22Rv1 (cell line): ENCODE results near the gene IL6R.

Source experiments
- H3K27ac ChIP-seq: fragments of 450-650 bp; 2 replicates; pipeline ENCODE4 v1.5.1; 2017
- ZFX ChIP-seq: fragments of 450-650 bp; IDR thresholded peaks from 2 replicates; pipeline ENCODE4 v1.6.1; 2017; ENCODE audit warnings: antibody characterized with exemption, borderline replicate concordance
- TF ChIP-seq, protein P1 (sequence below): fragments of 450-650 bp; IDR thresholded peaks from 2 replicates; pipeline ENCODE4 v1.5.1; 2017; ENCODE audit warnings: mild to moderate bottlenecking

IL6R gene

DNA sequence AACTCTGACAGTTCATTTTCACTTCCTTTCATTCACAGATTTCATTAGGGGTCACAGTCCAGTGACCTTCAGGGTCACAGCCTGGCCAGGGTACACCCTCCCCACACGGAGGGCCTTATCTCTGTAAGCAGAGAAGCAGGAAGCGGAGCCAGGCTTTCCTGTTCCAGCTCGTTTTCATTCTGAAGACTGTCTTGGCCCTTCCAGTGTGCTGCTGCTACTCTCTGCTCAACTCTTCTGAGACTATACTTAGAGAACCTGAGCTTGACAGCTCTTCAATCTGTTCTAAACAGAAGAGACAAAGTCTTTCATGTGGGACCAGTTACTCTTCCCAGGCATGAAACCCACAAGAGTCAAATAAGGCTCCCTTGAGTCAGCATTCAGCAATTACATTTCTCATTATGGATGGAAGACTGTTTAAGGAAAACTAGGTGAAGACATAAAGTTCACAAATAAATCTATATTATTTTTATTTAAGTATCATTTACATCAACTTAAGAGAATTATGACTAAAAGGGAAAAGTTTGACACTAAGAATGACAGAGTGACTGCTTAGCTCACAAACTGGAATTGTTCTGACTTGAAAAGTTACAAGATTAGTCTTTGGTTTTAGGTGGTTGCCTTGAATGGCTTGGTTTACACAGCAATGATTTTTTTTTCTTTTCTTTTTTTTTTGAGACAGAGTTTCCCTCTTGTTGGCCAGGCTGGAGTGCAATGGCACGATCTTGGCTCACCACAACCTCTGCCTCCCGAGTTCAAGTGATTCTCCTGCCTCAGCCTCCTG is 92.1 kb downstream of the IL6R start:
- TF ChIP-seq, protein P1, sequence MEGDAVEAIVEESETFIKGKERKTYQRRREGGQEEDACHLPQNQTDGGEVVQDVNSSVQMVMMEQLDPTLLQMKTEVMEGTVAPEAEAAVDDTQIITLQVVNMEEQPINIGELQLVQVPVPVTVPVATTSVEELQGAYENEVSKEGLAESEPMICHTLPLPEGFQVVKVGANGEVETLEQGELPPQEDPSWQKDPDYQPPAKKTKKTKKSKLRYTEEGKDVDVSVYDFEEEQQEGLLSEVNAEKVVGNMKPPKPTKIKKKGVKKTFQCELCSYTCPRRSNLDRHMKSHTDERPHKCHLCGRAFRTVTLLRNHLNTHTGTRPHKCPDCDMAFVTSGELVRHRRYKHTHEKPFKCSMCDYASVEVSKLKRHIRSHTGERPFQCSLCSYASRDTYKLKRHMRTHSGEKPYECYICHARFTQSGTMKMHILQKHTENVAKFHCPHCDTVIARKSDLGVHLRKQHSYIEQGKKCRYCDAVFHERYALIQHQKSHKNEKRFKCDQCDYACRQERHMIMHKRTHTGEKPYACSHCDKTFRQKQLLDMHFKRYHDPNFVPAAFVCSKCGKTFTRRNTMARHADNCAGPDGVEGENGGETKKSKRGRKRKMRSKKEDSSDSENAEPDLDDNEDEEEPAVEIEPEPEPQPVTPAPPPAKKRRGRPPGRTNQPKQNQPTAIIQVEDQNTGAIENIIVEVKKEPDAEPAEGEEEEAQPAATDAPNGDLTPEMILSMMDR, result no peak
- TF ChIP-seq ZFX, result no peak
- no peak overlapping the region for H3K27ac ChIP-seq

DNA sequence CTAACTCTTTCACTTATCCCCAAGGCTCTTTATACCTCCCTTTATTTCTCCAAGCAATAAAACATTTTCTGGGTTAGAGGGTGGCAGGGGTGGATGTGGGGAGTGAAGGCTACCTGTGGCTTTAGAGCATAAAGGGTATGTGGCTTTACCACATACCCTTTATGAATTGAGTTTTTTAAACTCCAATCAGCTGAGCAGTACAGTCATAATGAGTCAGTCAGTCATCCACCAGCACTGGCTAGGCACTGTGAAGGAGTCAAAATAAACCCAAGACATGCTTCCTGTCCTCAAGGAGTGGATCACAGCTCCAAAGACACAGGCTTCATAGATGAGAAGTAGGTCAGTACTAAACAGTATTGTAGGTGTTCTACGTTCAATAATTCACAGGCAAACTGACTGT is 94.3 kb downstream of the IL6R start:
- TF ChIP-seq, protein P1, result no peak
- no peak for TF ChIP-seq ZFX

DNA sequence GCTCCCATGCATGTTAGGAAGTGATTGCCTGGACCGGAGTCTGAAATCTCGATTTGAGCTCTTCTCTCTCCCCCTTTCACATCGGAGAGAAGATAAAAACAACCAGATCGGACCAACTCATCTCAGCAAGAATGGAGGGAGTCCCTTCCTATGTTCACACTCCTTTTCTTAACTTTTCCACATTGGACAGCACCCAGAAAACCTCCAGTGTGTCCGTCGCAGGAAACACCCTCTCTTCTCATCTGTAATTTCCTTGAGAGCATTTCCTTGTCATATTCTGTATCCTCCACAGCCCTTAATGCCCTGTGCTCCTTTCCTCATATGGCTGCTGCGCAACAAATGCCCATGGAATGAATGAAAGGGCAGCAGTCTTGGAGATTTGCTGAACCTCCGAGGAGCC is 95.4 kb downstream of the IL6R start:
- no peak for TF ChIP-seq ZFX
- TF ChIP-seq, protein P1, result no peak
- no peak overlapping the region for H3K27ac ChIP-seq

More for the DNA sequence above, 94.3 kb downstream of the IL6R start:
- no peak overlapping the region for H3K27ac ChIP-seq

DNA sequence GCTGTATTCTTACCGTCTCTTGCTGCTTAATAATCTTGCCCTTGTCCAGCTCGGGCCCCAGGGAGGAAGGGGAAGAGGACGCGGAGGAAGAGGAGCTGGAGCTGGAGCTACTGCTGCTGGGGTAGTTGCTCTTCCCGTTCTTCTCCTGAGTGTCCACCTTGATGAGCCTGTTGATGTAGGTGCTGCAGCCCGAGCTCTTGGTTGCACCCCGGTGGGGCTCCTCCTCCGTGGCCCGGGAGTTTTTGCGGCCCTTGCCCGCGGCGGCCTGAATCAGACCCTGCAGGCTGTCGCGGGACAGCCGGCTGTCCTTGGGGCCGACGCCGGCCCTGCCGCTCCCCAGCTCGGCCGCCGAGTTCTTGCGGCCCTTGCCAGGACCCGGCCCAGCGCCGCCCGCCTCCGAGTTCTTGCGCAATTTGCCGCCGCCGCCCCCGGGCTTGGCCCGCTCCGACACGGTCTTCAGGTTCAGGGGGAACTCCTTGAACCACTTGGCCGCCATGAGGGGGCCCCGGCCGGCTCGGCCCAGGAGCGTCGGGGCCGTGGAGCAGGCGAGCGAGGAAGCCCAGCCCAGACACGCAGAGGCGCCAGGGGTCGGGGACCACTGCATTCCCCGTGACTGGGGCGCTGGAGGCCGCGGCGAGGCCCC is 96.4 kb downstream of the IL6R start:
- H3K27ac ChIP-seq, result no peak overlapping the region
- TF ChIP-seq, protein P1, result no peak
- no peak for TF ChIP-seq ZFX

DNA sequence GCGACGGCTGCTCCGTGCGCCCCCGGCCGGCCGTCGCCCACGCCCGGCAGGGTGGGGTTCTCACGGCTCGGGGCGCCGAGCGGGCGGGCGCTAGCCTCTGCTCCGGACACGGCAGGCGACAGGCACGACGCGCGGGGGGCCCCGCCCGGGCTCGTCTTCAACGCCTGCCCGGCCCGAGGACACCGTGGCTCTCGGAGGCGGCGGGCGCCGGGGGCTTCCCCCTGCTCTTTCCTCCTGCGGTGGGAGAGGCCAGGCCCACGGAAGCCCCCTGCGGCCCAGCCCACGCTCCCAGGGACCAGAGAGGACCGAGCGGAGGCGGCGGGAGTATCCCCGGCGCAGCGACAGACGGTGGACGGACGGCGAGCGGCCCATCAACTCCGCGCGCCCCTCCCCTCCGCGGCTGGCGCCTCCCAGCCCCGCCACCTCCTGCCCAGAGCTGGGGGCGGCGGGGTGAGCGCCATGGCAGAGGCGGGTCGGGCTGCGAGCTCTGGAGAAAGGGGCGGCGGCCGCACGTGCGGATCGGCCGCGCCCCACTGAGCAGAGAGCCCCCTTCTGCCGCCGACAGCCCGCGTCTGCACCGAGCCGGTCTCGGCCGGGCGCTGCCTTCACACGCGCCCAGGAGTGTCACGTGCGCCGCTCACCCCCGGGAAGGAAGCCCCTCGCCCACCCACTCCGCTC is 97.1 kb downstream of the IL6R start, which contains the start of the genes SHE and TDRD10:
Gene SHE, minus strand, starts transcription at position 347 of the 678 bp plus-strand sequence. CDS start 386 bp downstream, outside the sequence.
Gene TDRD10, plus strand, starts transcription at position 154 of the 678 bp plus-strand sequence. CDS start 4,685 bp downstream, outside the sequence.
- TF ChIP-seq, protein P1, result no peak
- no peak for TF ChIP-seq ZFX

DNA sequence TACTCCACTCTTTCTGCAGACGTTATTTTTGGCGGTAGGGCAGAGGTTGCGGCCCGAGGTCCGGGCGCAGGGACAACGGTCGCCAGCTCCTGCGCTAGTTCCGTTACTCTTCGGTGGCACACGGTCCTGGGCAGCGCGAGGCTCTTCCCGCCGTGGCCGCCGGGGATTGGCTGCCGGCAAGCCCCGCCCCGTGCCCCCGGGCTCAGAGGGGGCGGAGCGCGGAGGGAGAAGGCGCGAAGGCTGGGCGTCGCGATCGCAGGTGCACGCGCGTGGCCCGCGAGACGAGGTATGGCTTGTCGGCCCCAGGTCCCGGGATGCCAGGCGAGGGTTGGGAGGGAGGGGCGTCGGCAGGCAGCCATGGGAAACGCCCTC is 97.6 kb downstream of the IL6R start:
- TF ChIP-seq, protein P1, result no peak
- H3K27ac ChIP-seq, result no peak overlapping the region

More for the DNA sequence above, 97.1 kb downstream of the IL6R start, which contains the start of the genes SHE and TDRD10:
- H3K27ac ChIP-seq, result no peak within 1 kb of the TSS
